Activated CD4-positive, alpha-beta T cell treated with anti-CD3 and anti-CD28 coated beads, Interleukin-2, amount 50 U/mL, for 48 hours (primary cell): ENCODE data around the gene PIGW.
A peak's percentile ranks its signal among the peaks of the same experiment; 100 is the strongest.
"Not testable (repeated sequence)": the region's sequence is repeated elsewhere in the genome, so short reads cannot be mapped to it uniquely, and the experiment has no call there.

Experiments used
- DNase-seq, 2 experiments: peaks; one replicate each; pipeline ENCODE4 v3.0.0-alpha.2; 2020

Gene PIGW

DNA sequence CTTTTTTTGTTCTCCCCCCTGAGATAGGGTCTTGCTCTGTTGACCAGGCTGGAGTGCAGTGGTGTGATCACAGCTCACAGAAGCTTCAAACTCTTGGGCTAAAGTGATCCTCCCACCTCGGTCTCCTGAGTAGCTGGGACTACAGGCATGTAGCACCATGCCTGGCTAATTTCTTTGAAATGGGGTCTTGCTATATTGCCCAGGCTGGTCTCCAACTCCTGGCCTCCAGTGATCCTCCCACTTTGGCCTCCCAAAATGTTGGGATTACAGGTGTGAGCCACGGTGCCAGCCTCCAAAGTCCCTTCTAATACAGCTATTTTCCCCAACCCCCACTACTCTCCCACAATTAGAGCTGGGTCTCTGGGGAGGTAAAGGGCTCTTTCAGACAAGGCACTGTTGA, 26.3 kb upstream of the PIGW start:
- not testable (repeated sequence) for DNase-seq

DNA sequence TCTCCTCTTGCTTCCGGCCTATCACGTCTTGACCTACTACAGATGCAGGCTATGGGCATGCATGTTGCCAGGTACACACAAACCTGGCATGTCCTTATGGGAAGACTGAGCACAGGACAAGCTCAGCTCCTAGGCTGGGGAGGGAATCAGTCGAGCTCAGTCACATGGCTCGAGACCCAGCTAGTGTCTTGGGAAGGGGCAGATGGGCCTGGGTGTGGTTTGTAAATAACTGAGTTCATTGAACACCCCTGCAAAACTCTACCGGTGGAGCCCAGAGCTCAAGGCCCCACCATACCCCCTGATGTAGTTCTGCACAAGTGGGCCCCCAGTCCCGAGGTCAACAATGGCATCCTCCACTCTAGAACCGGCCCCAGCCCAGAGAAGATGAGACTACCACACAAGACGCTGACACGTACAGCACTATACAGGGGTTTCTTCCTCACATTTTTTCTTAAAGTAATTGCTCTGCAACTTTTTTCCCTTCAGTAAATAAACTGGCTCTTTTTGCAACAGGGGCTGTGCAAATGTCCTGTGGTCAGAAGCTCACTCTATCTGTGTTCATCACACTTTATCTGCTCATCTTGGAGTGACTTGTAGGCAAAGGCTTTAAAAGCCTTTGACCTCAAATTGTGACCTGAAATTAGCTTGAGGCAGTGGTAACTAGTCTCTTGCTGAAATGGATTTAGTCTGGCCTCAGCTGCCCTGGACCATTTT, 25.4 kb upstream of the PIGW start:
- DNase-seq, result no peak

DNA sequence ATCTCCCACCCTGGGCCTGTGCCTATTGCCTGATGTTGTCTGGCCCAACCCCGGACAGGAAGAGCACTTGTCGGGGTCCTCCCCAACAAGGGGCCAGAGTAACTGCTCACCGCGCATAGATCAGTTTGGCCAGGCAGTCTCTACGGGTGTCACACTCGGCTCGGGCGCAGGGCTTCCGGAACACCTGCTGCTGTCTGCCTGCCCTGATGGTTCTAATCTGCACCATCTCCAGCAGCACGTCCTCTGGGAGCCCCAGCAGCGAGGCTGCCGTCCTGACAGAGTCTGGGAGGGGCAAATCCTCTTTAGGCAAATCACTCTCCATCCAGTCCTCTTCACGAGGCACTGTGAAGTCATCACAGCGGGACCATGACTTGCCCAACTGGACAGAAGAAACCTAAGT, 24.2 kb upstream of the PIGW start:
- no peak for DNase-seq

DNA sequence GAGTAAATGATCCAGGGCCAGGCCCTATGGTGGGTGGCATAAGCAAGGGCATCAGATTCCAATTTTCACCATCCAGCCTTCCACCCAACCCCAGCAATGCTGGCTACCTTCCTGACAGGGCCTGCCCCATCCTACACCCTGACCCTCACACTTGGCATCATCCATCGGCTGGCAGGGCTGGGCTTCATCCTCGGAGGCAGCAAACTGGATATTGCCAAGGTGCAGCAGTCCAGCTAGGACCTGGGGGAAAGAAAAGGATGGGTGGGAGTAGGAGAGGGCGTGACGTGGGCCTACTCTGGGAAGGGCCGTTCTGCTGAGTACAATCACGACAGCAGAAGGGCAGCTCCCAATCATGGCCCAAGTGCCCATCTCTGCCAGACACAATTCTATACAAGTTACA, 23.6 kb upstream of the PIGW start:
- DNase-seq, result no peak

DNA sequence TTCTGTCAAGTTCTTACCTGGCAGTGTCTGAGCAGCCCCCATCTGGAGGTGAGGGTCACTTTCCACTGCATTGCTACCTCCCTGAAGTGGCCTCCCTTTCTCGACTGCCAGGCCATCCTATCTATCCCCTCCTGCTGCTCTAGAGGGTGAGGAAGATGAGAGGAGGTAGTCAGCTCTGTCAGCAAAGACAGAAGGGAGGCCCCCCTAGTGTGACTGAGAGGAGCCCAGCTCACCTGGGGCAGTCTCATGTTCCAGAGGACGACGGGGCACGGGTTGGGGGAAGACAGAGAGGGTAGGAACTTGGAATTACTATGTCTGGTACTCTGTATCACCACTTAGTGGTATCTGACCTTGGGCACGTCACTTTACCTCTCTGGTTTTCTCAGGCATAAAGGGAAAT, 22.1 kb upstream of the PIGW start:
- DNase-seq, result no peak

DNA sequence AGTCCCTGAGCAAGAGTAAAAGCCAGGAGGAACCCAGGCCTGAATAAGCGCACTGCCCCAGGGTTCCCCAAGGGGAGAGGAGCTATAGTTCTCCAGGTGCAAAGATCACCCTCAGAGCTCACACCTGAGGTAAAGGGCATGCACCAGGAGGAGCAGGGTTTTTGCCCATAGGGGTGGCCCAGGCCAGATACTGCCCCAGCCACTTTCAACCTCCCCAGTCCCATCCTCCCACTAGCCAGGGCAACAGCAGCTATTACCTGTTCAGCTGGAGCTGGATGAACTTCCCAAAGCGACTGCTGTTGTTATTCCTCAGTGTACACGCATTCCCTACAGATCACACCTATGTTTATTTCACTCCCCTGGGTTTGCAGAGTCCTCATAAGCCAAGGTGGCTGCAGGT, 19.9 kb upstream of the PIGW start:
- DNase-seq, result no peak

DNA sequence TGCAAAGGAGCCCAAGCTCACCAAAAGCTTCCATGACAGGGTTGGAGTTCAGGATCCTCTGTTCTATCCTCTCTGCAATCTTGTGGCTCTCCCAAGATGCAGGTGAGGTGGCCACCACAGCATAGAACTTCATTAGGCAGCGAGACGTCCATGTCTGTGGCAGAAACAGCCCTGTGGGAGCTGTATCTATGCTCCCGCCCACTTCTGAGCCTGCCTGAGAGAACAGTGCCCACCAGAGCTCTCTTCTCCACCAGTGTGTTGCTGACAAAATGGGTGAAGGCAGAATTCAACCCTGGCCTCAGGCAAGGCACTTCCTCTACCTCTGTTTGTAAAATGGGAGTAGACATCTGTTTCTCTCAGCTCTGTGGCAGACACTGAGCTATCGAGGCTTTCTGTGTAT, 18.9 kb upstream of the PIGW start:
- no peak for DNase-seq

DNA sequence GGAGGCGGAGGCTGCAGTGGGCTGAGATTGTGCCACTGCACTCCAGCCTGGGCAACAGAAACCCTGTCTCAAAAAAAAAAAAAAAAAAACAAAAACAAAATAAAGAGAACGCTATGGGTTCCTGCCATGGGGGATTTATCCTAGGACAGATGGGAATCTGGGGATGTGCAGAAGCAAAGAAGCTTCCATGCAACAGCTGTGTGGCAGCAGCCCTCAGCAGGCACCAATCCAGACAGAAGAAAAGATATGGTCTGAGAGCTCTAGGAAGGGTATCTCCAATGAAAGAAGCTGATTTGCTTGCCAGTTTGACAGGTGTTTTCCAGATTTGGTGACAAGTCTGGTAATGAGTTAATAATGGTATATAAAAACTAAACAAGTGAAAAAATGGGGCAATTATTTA, 11.7 kb upstream of the PIGW start:
- DNase-seq, result no peak

DNA sequence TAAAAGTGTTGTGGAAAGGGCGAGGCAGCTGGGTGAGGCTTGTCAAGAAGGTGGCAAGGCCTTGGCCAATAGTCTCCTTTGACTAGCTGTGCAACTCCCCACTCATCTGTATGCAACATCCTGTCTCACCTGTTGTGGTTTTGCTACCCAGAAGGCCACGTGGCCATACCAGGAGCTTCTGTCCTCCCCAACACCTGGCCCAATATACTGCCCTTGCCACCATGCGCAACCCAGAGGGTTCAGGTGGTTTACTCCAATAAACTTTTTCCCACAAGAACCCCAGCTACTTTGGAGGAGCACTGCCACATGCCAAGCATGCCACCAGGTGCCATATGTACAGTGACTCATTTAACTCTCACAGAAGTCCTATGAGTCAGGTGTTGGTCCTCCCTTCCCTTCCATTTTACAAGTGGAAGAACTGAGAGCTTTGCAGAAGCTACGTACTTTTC, 10.3 kb upstream of the PIGW start:
- no peak for DNase-seq

DNA sequence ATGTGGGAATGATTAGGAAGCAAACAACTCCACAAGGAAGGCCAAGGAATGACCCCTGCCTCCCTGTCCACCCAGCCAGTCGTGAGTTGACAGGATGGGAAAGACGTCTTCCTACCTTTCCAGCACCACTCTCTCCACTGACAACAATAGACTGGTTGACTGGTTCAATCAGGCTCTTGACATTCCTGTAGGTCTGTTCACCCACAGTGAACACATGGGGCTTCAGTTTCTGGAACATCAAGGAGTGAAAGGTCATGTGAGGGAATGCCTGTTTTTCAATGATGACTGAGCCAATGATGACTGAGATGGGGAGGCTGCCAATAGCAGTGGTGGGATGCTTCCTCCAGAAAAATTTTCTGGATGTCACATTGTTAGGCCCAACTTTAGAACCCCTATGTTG, 9.7 kb upstream of the PIGW start:
- no peak for DNase-seq

DNA sequence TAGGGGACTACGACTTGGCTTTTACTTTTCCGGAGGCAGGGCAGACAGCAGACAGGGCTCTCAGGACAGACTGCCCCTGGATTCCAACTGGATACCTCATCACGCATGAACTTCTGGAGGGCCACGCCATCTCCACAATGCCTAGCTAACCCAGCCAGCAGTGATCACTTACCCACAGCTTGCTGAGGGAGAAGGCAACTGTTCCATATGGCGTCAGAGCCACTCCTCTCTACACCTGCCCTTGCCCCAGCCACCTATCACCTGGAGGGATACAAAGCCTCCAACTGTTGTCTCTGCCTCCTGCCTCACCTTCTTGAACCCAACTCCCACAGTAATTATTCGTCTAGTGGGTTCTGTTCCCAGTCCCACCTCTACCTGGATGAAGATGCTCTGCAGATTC, 8.9 kb upstream of the PIGW start:
- no peak for DNase-seq

DNA sequence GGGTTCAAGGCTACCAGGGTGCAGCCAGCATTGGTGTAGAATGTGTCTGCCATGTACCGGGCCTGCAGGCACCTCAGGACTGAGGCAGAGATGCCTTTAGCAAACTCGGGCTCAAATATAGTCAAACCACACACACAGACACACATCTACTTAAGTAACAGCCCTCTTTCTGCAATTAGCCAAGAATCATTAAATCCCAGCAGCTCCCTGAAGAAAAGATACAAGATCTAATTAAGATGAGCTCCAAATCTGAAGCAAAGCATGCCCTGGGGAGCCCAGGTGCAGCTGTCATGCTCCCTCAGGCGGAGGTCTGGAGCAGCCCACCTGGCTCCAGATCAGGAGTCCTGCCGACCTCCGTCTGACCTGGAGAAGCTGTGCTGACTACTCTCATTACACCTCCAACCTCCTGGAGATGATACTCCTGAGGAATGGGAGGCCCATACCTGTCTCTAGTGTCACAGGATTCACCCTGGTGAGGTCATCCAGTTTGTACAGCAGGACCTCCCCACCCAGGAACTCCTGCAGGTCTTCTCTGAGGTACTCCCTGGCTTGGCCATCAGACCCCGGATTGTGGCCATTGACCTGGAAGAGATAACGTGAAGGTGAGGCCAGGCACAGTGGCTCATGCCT, 7.1 kb upstream of the PIGW start:
- DNase-seq, result no peak

DNA sequence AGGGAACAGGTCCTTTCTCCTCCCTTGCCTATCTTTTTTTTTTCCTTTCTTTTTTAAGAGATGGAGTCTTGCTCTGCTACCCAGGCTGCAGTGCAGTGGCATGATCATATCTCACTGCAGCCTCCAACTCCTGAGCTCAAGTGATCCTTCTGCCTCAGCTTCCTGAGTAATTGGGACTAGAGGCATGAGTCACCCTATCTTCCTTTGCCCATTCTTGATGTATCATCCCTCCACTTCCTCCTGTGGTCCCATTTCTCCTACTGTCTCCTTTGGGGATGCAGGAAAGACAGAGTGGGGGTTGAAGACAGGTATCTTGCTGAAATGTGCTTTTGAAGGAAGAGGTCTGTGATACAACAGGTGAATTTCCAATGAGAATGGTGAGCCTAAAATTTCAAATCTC, 5.7 kb upstream of the PIGW start:
- no peak for DNase-seq

DNA sequence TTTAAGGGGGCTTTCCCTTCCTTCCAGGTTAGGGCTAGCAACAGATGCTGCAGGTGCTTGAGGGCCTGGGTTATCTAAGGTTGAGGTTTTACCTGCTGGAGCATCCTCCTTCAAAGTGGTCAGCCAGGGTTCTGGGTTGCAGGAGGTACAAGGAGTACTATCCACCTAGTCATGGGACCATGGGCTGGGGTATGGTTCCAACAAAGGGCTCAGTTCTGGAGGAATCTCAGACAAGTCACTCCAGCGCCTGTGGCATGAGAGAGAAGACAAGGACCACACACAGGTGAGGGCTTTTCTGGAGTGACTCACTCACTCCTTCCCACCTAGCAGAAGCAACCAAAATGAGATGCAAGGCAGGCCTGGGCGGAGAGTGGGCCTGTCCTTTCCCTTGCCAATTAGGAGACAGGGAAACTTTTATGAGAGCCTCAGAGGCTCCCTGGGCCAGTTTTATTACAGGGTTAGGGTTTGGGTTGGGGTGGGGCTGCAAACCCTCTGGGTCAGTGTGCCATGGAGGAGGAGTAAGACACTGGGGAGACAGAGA, 2.3 kb upstream of the PIGW start:
- DNase-seq, result no peak

DNA sequence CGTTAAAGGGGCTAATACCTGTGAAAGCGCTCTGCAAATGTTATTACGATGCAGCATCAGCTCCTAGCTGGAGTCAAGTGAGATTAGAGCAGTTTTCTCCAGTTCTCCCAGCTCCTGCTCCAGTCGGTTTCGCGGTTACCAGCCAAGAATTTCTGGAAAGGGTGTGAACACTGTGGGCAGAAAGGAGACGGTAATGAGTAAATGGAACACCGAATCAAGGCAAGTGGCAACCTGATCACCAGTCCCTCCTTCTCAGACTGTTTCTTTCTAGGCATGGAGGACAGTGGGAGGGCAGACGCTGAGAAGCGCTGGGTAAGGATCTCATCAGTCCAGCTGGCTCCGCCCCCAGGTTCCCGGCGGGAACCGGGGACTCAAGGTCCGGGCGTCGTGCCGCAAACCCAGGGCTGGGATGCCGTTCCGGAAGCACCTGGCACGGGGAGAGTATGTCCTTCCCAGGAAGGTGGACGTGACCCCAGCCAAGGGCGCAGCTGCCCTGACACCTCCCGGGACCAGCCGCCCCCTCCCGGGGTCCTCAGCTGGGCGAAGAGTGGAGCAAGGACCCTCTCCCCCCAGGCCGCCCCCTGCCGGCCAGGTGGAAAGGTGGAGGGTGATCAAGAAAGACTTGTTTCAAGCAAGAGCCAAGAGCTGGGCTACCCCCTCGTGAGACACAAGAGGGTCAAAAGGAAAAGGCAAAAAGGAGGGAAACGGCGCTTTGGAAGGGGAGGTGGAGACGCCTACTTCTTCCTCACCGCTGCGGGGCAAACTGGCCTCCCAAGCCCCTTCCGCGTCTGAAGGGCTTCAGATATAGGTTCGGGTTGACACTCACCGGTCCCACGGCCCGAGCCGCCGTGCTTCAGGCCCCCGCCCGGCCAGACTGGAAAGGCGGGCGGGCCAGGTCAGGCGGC, 600 bp upstream of the PIGW start:
- DNase-seq, result peak; percentile 60 to 72

DNA sequence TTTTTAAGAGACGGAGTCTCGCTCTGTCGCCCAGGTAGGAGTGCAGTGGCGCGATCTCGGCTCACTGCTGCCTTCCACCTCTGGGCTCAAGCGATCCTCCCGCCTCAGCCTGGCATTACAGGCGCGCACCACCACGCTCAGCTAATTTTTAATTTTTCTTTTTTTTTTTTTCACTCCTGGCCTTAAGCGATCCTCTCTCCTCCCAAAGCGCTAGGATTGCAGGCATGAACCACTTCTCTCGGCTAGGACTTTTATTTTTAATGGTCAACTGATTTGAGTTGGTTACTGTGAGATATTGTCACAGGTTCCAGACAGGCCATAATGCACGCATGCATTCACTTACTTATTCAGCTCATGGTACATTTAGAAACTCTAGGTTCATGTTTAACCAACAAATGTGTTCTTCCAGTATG, 888 bp downstream of the PIGW start:
- no peak for DNase-seq

DNA sequence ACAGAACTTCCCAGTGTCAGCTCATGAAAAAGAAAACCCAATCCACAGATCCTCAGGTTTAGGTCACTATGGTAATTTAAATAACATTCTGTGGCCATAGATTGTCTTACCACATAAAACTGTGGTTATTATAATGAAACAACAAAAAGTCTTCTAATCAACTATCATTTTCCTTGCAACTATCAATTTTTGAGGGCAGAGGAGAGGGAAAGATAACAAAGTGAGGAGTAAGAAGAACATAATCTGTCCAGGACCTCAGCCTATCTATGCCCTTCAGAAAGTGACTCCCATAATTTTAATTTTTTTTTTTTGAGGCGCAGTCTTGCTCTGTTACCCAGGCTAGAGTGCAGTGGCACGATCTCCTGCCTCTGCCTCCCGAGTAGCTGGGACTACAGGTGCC, 5.9 kb downstream of the PIGW start:
- DNase-seq, result no peak

DNA sequence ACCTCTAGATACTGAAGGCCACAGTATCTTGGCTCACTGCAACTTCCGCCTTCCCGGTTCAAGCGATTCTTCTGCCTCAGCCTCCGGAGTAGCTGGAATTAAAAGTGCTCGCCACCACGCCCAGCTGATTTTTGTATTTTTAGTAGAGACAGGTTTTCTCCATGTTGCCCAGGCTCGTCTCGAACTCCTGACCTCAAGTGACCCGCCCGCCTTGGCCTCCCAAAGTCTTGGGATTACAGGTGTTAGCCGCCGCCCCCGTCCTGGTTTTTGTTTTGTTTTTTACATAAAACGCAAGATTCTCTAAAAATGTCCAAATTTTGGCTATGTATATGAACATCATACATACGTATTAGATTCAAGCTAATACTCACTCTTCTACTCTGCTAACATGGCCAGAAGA, 8.0 kb downstream of the PIGW start:
- no peak for DNase-seq

DNA sequence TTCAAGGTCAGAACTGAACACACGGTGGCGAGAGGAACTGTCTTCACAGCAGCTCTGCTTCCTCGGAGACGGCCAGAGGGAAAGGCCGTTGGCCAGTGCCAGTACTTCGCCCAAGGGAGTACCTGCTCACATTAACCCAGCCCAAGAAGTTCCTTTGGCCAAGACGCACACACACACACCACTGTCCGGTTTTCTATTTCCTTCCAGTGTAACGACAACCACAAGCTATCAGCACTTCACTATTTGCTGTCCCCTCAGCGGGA, 9.2 kb downstream of the PIGW start:
- peak in 1 of 2 experiments; percentile 29 for DNase-seq

DNA sequence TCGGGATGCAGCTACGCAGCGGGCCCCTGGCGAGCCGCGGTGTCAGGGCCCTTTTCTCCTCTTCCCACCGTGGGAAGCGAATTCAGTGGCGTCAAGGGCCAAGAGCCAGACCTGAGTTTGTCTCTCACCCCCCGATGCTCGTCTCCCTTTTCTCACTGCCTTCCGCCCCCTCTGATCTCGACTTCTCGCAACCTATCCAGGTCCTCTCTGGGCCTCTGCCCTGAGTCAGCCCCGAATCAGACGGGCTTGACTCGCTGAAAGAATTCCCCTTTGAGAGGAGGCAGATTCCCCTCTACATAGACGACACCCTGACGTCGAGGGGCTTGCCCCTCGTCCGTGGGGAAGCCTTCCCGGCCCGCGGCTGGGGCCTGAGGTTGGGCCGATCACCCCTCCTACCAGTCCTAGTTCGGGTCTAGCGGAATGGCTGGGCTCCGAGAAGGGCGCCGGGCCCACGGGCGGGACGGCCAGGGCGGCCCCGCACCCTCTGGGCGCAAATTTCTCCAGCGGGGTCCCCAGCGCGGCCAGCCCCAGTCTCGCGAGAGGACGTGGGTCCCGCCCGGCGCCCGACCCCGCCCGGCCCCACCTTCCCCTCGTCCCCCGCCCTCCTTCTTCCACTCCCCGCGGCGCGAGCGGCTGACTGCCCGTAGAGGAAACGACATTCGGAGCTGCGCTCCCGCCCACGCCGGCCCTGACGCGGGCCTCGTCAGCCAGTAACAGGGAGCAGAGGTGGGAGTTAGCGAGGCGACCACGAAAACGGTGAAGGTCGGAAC, 9.7 kb downstream of the PIGW start, which contains the start of gene GGNBP2:
Gene GGNBP2 (plus strand): TSS at position 613 of the 770 bp plus-strand sequence. CDS start 806 bp downstream, outside the sequence.
- peak; percentile 93 to 95 for DNase-seq

DNA sequence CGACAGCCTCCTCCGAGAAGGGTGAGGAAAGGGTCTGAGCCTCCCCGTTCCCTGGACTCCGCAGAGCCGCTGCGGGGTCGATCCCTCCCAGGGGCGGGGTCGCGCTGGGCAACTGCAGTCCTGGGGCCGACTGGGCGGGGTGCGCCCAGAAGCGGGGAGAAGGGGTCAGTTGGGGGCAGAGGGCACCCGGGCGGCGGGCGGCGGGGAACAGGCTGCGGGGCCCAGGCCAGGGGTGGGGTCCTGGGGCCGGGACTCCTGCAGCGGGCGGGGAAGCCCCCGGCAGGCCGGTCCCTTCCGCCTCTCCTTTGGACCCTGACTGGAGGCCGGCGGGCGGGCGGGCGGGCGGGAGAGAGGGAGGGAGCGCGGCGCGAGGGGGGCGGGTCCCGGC, 10.3 kb downstream of the PIGW start:
- no peak for DNase-seq

DNA sequence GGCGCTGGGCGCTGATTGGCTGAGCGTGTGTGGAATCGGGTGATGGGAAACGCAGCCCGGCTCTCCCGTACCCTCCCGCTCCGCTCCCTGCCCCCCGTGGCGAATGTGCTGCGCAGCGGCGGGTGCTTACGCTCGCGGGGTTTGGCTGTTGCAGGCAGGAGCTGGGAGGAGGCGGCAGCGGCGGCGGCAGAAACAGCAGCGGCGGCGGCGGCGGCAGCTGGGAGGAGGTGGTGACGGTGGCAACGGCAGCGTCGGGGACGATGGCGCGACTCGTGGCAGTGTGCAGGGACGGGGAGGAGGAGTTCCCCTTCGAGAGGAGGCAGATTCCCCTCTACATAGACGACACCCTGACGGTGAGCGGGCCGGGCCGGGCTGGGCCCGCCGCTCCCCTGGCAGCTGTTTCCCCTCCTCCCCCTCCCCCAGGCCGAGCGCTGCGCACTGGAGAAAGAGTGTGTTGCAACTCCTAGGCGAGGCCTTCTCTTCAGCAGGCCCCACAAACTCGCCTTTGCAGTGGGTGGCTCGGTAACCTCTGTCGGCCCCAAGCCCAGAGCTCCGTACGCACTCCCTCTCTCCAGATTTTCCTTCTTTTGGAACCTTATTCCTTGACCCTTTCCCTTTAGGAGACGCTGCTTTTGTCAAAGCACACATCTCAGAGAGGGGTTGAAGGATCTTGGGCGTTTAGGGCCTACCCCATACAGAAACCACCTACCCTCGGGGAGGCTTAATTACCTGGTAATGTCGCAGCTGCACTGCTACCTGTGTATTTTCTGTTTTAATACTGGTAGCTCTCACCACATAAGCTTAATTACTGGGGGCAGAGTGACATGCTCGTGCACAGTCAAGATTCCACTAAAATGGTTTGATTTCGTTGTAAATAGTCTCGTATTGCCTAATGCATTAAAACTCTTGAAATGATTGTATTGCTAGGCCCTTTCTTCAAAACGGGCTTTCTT, 11.0 kb downstream of the PIGW start:
- peak; percentile 94 to 96 for DNase-seq
